ENCODE data around the gene FOXP4. TPM values are rescaled to one million over a fixed set of nuclear protein-coding genes. Genes with fewer than 3 reads are reported as not detected.

FOXP4 gene
- polyA plus RNA-seq, 3 donors = 20.8 to 27.0 (median 24.1) TPM

GRCh38 chr6:41580690-41581089, 34.5 kb downstream of the FOXP4 start:
- no peak for DNase-seq (ENCODE audit: low read depth in 3 of 3, low spot score in 2 of 3)

GRCh38 chr6:41581381-41581991, 35.3 kb downstream of the FOXP4 start:
- DNase-seq (ENCODE audit: low read depth in 3 of 3, low spot score in 2 of 3) = no peak

GRCh38 chr6:41582540-41582939, 36.4 kb downstream of the FOXP4 start:
- DNase-seq (ENCODE audit: low read depth in 3 of 3, low spot score in 2 of 3) = no peak

- no peak for DNase-seq (ENCODE audit: low read depth in 3 of 3, low spot score in 2 of 3)
Observed at GRCh38 chr6:41583565-41583964, 37.4 kb downstream of the FOXP4 start.

GRCh38 chr6:41584205-41584604, 38.0 kb downstream of the FOXP4 start:
- DNase-seq (ENCODE audit: low read depth in 3 of 3, low spot score in 2 of 3) = no peak

GRCh38 chr6:41584668-41585205, 38.6 kb downstream of the FOXP4 start:
- DNase-seq (ENCODE audit: low read depth in 3 of 3, low spot score in 2 of 3) = no peak

- no peak for DNase-seq (ENCODE audit: low read depth in 3 of 3, low spot score in 2 of 3)
Observed at GRCh38 chr6:41585605-41586004, 39.4 kb downstream of the FOXP4 start.

- DNase-seq (ENCODE audit: low read depth in 3 of 3, low spot score in 2 of 3) = no peak
Observed at GRCh38 chr6:41586252-41587007, 40.2 kb downstream of the FOXP4 start.

- DNase-seq (ENCODE audit: low read depth in 3 of 3, low spot score in 2 of 3) = no peak
Observed at GRCh38 chr6:41587131-41587879, 41.1 kb downstream of the FOXP4 start.

GRCh38 chr6:41588111-41588510, 41.9 kb downstream of the FOXP4 start:
- DNase-seq (ENCODE audit: low read depth in 3 of 3, low spot score in 2 of 3) = no peak

GRCh38 chr6:41589223-41589622, 43.0 kb downstream of the FOXP4 start:
- no peak for DNase-seq (ENCODE audit: low read depth in 3 of 3, low spot score in 2 of 3)

- DNase-seq (ENCODE audit: low read depth in 3 of 3, low spot score in 2 of 3) = no peak
Observed at GRCh38 chr6:41589636-41590622, 43.7 kb downstream of the FOXP4 start.

GRCh38 chr6:41591122-41591521, 44.9 kb downstream of the FOXP4 start:
- no peak for DNase-seq (ENCODE audit: low read depth in 3 of 3, low spot score in 2 of 3)

- DNase-seq (ENCODE audit: low read depth in 3 of 3, low spot score in 2 of 3) = no peak
Observed at GRCh38 chr6:41591859-41592502, 45.8 kb downstream of the FOXP4 start.

GRCh38 chr6:41593406-41593805, 47.2 kb downstream of the FOXP4 start:
- no peak for DNase-seq (ENCODE audit: low read depth in 3 of 3, low spot score in 2 of 3)

GRCh38 chr6:41593839-41594238, 47.7 kb downstream of the FOXP4 start:
- DNase-seq (ENCODE audit: low read depth in 3 of 3, low spot score in 2 of 3) = no peak

GRCh38 chr6:41594326-41594725, 48.1 kb downstream of the FOXP4 start:
- DNase-seq (ENCODE audit: low read depth in 3 of 3, low spot score in 2 of 3) = no peak

GRCh38 chr6:41594766-41595165, 48.6 kb downstream of the FOXP4 start:
- no peak for DNase-seq (ENCODE audit: low read depth in 3 of 3, low spot score in 2 of 3)

- no peak for DNase-seq (ENCODE audit: low read depth in 3 of 3, low spot score in 2 of 3)
Observed at GRCh38 chr6:41595166-41595565, 49.0 kb downstream of the FOXP4 start.

All from right renal cortex interstitium (tissue), 3 donors.